Panc1 (cell line): ENCODE measurements around the gene NDUFS7. TPM values are rescaled to one million over a fixed set of nuclear protein-coding genes. Genes with fewer than 3 reads are reported as not detected.

ENCODE experiments used
- ATAC-seq: fragments of 200-7000 bp; cut with Tn5 transposase; 2 replicates; pipeline ENCODE4 v1.9.1; 2020; ENCODE audit warnings: mild to moderate bottlenecking, moderate library complexity
- BruUV-seq: library from RNA; stranded (reverse); fragments of 400-500 nt; replicated peaks from 2 replicates; lab custom pipeline; 2021; lab: Mats Ljungman, UMichigan
- CTCF ChIA-PET: fragments of 300-600 bp; sonication (Branson Sonifier 250); formaldehyde crosslinking; loops from one replicate; lab custom pipeline; 2022; ENCODE audit warnings: antibody characterized with exemption; lab: Charles Lee
- POLR2A ChIA-PET: fragments of 300-600 bp; sonication (Branson Sonifier 250); formaldehyde crosslinking; loops from one replicate; lab custom pipeline; 2022; ENCODE audit warnings: antibody characterized with exemption; lab: Charles Lee
- DNase-seq: peaks from one replicate; pipeline ENCODE4 v3.0.0-alpha.2; 2010; ENCODE audit warnings: low read depth, low spot score
- H3K27ac ChIP-seq: 2 replicates; pipeline ENCODE4 v1.5.1; 2011; ENCODE audit warnings: mild to moderate bottlenecking, low read length, inconsistent platforms
- H3K27me3 ChIP-seq: fragments of 200-500 bp; sonication (Bioruptor generic); 2 replicates; pipeline ENCODE4 v1.6.0; 2014; ENCODE audit warnings: low read length, inconsistent platforms; ENCODE audit not compliant: control insufficient read depth, insufficient read depth
- H3K36me3 ChIP-seq: fragments of 200-500 bp; sonication (Bioruptor generic); 2 replicates; pipeline ENCODE4 v1.5.1; 2014; ENCODE audit warnings: inconsistent platforms, mild to moderate bottlenecking, low read length, moderate library complexity; ENCODE audit not compliant: control insufficient read depth, insufficient read depth
- H3K4me1 ChIP-seq: 2 replicates; pipeline ENCODE4 v1.5.1; 2011; ENCODE audit warnings: inconsistent platforms, mild to moderate bottlenecking, low read length, moderate library complexity; ENCODE audit not compliant: control insufficient read depth, insufficient read depth
- H3K4me3 ChIP-seq, 2 experiments: 2 replicates each; pipeline ENCODE4 v1.5.1; 2011 to 2012; ENCODE audit warnings: low read depth in 2 of 2, low read length in 2 of 2, mild to moderate bottlenecking in 2 of 2, inconsistent platforms in 1 of 2, moderate library complexity in 1 of 2
- H3K9me3 ChIP-seq: fragments of 200-500 bp; sonication (Bioruptor generic); 2 replicates; pipeline ENCODE4 v1.5.1; 2014; ENCODE audit warnings: low read depth, mild to moderate bottlenecking, inconsistent platforms, low read length, moderate library complexity; ENCODE audit not compliant: control insufficient read depth, insufficient read depth
- CTCF ChIP-seq: fragments of 450-650 bp; IDR thresholded peaks from 2 replicates; pipeline ENCODE4 v1.5.1; 2017; ENCODE audit warnings: mild to moderate bottlenecking
- POLR2AphosphoS5 ChIP-seq: IDR thresholded peaks from 2 replicates; pipeline ENCODE4 v1.6.1; 2012; ENCODE audit warnings: mild to moderate bottlenecking, low read depth, low read length, moderate library complexity
- REST ChIP-seq, 2 experiments: IDR thresholded peaks; 2 replicates each; pipeline ENCODE4 v1.6.1; 2011 to 2012; ENCODE audit warnings: low read depth in 2 of 2, control low read depth in 1 of 2, low read length in 1 of 2, mild to moderate bottlenecking in 1 of 2, moderate library complexity in 1 of 2; ENCODE audit not compliant: insufficient read depth in 1 of 2
- SIN3A ChIP-seq: IDR thresholded peaks from 2 replicates; pipeline ENCODE4 v1.6.1; 2012; ENCODE audit warnings: low read depth, mild to moderate bottlenecking, low read length, moderate library complexity, borderline replicate concordance; ENCODE audit not compliant: insufficient read depth
- TCF7L2 ChIP-seq: IDR thresholded peaks from 2 replicates; pipeline ENCODE4 v1.6.1; 2011; ENCODE audit warnings: mild to moderate bottlenecking, low read depth, low read length, inconsistent platforms
- in situ Hi-C: cut with HindIII; loops from 2 replicates; pipeline ENCODE4 v1.10.0; 2016; ENCODE audit warnings: low sequenced_read_pairs, low pct_unique_long_range_greater_than_20kb
- intact Hi-C: fragments of 100-400 bp; cut with micrococcal nuclease; formaldehyde crosslinking; loops from one replicate; pipeline ENCODE4 v1.10.0; 2022; ENCODE audit not compliant: unreplicated experiment
- total RNA-seq: library from RNA; stranded (reverse); gene quantifications from one replicate; pipeline ENCODE4 v1.2.1, GENCODE V29; 2021; ENCODE audit not compliant: unreplicated experiment

The NDUFS7 gene
- total RNA-seq, 1 experiment from 2014 or later: 73.0 TPM

- H3K36me3 ChIP-seq: no peaks in the 10 kb centered on the region; the same call in 1 of the 2 replicates
- ChIA-PET POLR2A (interaction anchor here (0.5 kb wide), 1 partner anchor 70 kb away, joined by 3 read pairs; no protein-coding TSS in a partner anchor), CTCF (no interaction called here)
- DNase-seq (no peak), ATAC-seq (no peak)
- TF ChIP-seq TCF7L2 (no peak), POLR2AphosphoS5 (no peak), REST (IDR thresholded peaks at IDR 0.05; ENCODE audit: insufficient read depth in 1 of 2, low read depth in 2 of 2, low read length in 1 of 2) (no peak), CTCF (no peak), SIN3A (no peak)
- BruUV-seq: no TSS peak
- no peak overlapping the region for H3K27ac ChIP-seq
- no peaks in the 10 kb centered on the region for H3K9me3 ChIP-seq
- in situ Hi-C loops (no loop called here), intact Hi-C loops (no loop called here)
- no peak overlapping the region for H3K4me3 ChIP-seq
- H3K27me3 ChIP-seq: no peaks in the 10 kb centered on the region
- H3K4me1 ChIP-seq: peaks cover 7% of the 10 kb centered on the region; the same call in 1 of the 2 replicates
Observed at GRCh38 chr19:1350867-1351266, 32.8 kb upstream of the NDUFS7 start.

- no peak overlapping the region for H3K27ac ChIP-seq
- intact Hi-C loops: no loop called here
Observed at GRCh38 chr19:1351381-1351851, 32.3 kb upstream of the NDUFS7 start.

More at GRCh38 chr19:1351381-1351851, 32.3 kb upstream of the NDUFS7 start:
- Histone ChIP-seq H3K4me3 (no peak overlapping the region), H3K9me3 (no peaks in the 10 kb centered on the region), H3K4me1 (peaks cover 13% of the 10 kb centered on the region), H3K36me3 (no peaks in the 10 kb centered on the region; the same call in 1 of the 2 replicates), H3K27me3 (no peaks in the 10 kb centered on the region)
- ATAC-seq (no peak), DNase-seq (no peak)
- no TSS peak for BruUV-seq
- TF ChIP-seq REST (IDR thresholded peaks at IDR 0.05; ENCODE audit: insufficient read depth in 1 of 2, low read depth in 2 of 2, low read length in 1 of 2) (no peak), TCF7L2 (no peak), SIN3A (no peak), CTCF (no peak), POLR2AphosphoS5 (no peak)
- ChIA-PET POLR2A (interaction anchor here (0.5 kb wide), 1 partner anchor 71 kb away, joined by 3 read pairs; no protein-coding TSS in a partner anchor), CTCF (no interaction called here)
- in situ Hi-C loops: no loop called here
